ENCODE data around the gene ZNF367.
A peak's percentile ranks its signal among the peaks of the same experiment; 100 is the strongest.

ZNF367 gene

DNA sequence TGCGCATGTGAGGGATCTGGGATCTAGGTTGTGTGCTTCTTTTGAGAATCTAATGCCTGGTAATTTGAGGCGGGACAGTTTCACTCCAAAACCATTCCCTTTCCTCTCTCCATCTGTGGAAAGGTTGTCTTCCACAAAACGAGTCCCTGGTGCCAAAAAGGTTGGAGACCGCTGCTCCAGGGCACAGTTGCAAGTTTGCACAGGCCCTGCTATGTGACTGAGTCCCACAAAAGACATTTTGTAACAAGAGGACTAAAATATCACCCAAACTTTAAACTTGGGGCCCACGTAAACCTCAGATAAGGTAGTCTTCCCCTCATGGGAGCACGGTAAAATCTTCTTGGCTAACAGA is 5.8 kb upstream of the ZNF367 start:
- DNase-seq (ENCODE audit: insufficient read length, low spot score) (no peak), FAIRE-seq (no peak)
- TF ChIP-seq, protein P1, sequence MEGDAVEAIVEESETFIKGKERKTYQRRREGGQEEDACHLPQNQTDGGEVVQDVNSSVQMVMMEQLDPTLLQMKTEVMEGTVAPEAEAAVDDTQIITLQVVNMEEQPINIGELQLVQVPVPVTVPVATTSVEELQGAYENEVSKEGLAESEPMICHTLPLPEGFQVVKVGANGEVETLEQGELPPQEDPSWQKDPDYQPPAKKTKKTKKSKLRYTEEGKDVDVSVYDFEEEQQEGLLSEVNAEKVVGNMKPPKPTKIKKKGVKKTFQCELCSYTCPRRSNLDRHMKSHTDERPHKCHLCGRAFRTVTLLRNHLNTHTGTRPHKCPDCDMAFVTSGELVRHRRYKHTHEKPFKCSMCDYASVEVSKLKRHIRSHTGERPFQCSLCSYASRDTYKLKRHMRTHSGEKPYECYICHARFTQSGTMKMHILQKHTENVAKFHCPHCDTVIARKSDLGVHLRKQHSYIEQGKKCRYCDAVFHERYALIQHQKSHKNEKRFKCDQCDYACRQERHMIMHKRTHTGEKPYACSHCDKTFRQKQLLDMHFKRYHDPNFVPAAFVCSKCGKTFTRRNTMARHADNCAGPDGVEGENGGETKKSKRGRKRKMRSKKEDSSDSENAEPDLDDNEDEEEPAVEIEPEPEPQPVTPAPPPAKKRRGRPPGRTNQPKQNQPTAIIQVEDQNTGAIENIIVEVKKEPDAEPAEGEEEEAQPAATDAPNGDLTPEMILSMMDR (IDR thresholded peaks at IDR 0.05; ENCODE audit: insufficient read depth, missing control alignments), result no peak

DNA sequence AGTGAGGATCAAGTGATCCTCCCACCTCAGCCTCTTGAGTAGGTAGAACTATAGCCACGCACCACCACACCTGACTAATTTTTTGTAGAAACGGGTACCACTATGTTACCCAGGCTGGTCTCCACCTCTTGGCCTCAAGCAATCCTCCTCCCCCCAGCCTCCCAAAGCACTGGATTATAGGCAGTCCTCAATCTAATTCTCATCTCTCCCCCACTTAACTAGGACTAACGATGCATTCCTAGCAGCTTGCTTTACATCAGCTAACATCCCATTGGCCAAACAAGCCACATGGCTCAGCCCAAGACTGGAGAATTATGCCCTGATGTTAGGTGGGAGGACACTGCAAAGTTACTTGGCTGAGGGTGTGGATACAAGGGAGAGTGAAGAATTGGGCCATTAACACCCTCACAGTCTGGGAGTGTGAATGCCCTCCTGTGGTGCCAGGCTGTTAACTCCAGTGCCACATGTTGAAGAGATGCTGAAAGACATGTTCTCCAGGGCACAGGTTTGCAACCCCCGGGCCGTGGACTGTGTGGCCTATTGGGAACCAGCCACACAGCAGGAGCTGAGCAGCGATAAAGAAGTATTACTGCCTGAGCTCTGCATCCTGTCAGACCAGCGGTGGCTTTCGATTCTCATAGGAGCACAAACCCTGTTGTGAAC is 5.3 kb upstream of the ZNF367 start:
- TF ChIP-seq, protein P1 (IDR thresholded peaks at IDR 0.05; ENCODE audit: insufficient read depth, missing control alignments), result no peak
- DNase-seq (ENCODE audit: insufficient read length, low spot score), result no peak
- no peak for FAIRE-seq

GRCh38 chr9:96420468-96421219 is 2.5 kb upstream of the ZNF367 start:
- no peak for DNase-seq (ENCODE audit: insufficient read length, low spot score)
- TF ChIP-seq, protein P1 (IDR thresholded peaks at IDR 0.05; ENCODE audit: insufficient read depth, missing control alignments), result no peak
- no peak for FAIRE-seq

DNA sequence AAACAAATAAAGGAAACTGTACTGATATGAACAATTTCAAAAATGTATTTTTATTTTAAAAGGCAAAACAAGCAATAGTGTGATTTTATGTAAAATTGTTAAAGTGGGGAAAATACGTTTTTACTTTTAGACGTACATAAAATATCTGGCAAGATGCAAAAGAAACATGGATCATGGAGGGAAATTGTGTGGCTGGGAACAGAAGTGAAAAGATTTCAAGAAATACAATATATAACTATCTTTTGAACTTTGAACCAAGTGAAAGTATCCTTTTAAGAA is 1.5 kb upstream of the ZNF367 start:
- DNase-seq (ENCODE audit: insufficient read length, low spot score), result no peak
- no peak for FAIRE-seq
- TF ChIP-seq, protein P1 (IDR thresholded peaks at IDR 0.05; ENCODE audit: insufficient read depth, missing control alignments), result no peak

- FAIRE-seq, result no peak
- peak; percentile 25 for DNase-seq (ENCODE audit: insufficient read length, low spot score)
- TF ChIP-seq, protein P1 (IDR thresholded peaks at IDR 0.05; ENCODE audit: insufficient read depth, missing control alignments), result no peak
Observed at GRCh38 chr9:96418920-96419690, 935 bp upstream of the ZNF367 start.

- no peak for FAIRE-seq
- no peak for DNase-seq (ENCODE audit: insufficient read length, low spot score)
- TF ChIP-seq, protein P1 (IDR thresholded peaks at IDR 0.05; ENCODE audit: insufficient read depth, missing control alignments), result no peak
Observed at GRCh38 chr9:96417661-96418082, 498 bp downstream of the ZNF367 start.

Data from D721Med (cell line).